Measurements from ENCODE around the gene INAVA.
"Not testable (repeated sequence)": the region's sequence is repeated elsewhere in the genome, so short reads cannot be mapped to it uniquely, and the experiment has no call there.

The INAVA gene

DNA sequence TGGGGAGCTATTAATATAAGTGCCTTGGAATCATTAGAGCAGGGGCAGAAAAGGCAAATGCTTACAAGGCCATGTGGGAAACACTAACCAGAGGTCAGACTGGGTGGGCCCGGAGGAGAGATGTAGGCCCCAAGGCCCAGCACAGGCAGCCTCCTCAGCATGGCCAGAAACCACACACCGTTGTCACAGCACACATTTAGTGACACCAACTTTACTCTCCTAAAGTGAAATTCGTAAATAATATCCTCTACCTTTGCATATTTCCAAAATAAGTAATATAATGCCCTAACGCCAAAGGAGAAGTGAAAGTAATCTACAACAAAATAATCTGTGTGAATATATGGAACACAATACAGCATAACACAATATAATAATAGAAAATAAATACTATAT lies 66.2 kb downstream of the INAVA start:
- Histone ChIP-seq H3K4me3 (replicated peaks; ENCODE audit: low read depth, low read length) (no peak overlapping the region), H3K27me3 (replicated peaks; ENCODE audit: control insufficient read depth, insufficient read depth, low read length) (no peaks in the 10 kb centered on the region), H3K36me3 (ENCODE audit: control insufficient read depth, insufficient read depth, low read length) (no peaks in the 10 kb centered on the region)
- DNase-seq (ENCODE audit: extremely low read depth, insufficient read length): no peak
- TF ChIP-seq, protein P1, sequence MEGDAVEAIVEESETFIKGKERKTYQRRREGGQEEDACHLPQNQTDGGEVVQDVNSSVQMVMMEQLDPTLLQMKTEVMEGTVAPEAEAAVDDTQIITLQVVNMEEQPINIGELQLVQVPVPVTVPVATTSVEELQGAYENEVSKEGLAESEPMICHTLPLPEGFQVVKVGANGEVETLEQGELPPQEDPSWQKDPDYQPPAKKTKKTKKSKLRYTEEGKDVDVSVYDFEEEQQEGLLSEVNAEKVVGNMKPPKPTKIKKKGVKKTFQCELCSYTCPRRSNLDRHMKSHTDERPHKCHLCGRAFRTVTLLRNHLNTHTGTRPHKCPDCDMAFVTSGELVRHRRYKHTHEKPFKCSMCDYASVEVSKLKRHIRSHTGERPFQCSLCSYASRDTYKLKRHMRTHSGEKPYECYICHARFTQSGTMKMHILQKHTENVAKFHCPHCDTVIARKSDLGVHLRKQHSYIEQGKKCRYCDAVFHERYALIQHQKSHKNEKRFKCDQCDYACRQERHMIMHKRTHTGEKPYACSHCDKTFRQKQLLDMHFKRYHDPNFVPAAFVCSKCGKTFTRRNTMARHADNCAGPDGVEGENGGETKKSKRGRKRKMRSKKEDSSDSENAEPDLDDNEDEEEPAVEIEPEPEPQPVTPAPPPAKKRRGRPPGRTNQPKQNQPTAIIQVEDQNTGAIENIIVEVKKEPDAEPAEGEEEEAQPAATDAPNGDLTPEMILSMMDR (IDR thresholded peaks at IDR 0.05; ENCODE audit: insufficient read depth, low read length, poor library complexity, severe bottlenecking): no peak

DNA sequence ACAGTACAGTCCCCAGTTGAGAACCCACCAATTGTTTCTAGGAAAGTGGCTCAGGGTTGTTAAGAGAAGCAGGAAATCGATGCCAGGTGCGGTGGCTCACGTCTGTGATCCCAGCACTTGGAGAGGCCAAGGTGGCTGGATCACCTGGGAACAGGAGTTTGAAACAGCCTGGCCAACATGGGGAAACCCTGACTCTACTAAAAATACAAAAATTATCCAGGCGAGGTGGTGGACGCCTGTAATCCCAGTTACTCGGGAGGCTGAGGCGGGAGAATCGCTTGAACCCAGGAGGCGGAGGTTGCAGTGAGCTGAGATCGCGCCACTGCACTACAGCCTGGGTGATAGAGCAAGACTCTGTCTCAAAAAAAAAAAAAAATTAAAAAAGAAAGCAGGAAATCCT lies 67.5 kb downstream of the INAVA start:
- H3K36me3 ChIP-seq (ENCODE audit: control insufficient read depth, insufficient read depth, low read length); H3K4me3 ChIP-seq (replicated peaks; ENCODE audit: low read depth, low read length); DNase-seq (ENCODE audit: extremely low read depth, insufficient read length); H3K27me3 ChIP-seq (replicated peaks; ENCODE audit: control insufficient read depth, insufficient read depth, low read length): not testable (repeated sequence)

DNA sequence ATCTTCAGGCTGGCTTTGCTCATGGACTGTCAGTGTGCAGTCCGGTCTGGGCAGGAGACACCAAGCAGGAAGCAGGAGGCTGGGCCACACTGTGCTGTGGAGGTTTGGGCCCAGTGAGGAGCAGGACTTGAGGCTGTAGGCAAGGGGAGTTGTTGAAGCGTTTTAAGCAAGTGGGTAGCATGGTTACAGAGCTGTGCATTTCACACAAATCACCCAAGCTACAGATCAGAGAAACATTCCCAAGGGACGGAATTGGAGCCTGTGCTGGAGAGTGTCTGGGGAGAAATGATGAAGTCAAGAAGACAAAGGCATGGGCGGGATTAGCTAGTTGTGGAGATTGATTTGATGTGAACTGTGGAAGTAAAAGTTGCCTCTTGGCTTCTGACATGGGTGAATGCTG lies 67.9 kb downstream of the INAVA start:
- H3K36me3 ChIP-seq (ENCODE audit: control insufficient read depth, insufficient read depth, low read length): no peaks in the 10 kb centered on the region
- no peak overlapping the region for H3K4me3 ChIP-seq (replicated peaks; ENCODE audit: low read depth, low read length)
- H3K27me3 ChIP-seq (replicated peaks; ENCODE audit: control insufficient read depth, insufficient read depth, low read length): no peaks in the 10 kb centered on the region
- TF ChIP-seq, protein P1 (IDR thresholded peaks at IDR 0.05; ENCODE audit: insufficient read depth, low read length, poor library complexity, severe bottlenecking): no peak
- DNase-seq (ENCODE audit: extremely low read depth, insufficient read length): no peak

DNA sequence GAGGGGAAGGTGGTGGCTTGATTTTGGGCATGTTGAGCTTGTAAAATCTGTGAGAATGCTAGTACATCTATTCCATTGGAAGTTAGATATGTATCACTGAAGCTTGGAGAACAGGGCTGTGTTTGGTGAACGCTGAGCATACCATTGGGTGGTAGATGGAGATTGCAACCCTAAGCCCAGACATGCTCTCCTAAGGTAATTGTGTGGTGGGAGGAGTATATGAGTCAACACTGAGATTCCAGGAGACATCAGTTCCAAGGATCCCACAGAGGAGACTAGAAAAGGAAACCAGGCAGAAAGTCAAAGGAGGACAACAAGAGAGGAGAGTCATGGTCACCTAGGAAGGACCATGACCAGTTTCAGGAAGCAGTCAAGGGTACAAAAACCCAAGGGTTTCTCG lies 68.4 kb downstream of the INAVA start:
- H3K36me3 ChIP-seq (ENCODE audit: control insufficient read depth, insufficient read depth, low read length): no peaks in the 10 kb centered on the region; the same call in 1 of the 2 replicates
- TF ChIP-seq, protein P1 (IDR thresholded peaks at IDR 0.05; ENCODE audit: insufficient read depth, low read length, poor library complexity, severe bottlenecking): no peak
- DNase-seq (ENCODE audit: extremely low read depth, insufficient read length): no peak
- H3K4me3 ChIP-seq (replicated peaks; ENCODE audit: low read depth, low read length): no peak overlapping the region
- no peaks in the 10 kb centered on the region for H3K27me3 ChIP-seq (replicated peaks; ENCODE audit: control insufficient read depth, insufficient read depth, low read length)

DNA sequence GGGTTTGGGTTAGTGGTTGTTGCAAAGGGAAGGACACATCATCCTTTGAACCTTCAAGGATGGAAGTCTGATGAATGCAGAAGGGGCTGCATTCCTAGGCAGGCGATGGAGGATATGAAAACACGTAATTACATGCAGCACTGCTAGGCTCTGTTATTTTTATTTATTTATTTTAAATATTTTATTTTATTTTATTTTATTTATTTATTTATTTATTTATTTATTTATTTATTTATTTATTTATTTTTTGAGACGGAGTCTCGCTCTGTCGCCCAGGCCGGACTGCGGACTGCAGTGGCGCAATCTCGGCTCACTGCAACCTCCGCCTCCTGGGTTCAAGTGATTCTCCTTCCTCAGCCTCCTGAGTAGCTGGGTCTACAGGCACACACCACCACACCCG lies 69.2 kb downstream of the INAVA start:
- not testable (repeated sequence) for DNase-seq (ENCODE audit: extremely low read depth, insufficient read length); H3K36me3 ChIP-seq (ENCODE audit: control insufficient read depth, insufficient read depth, low read length); H3K4me3 ChIP-seq (replicated peaks; ENCODE audit: low read depth, low read length); H3K27me3 ChIP-seq (replicated peaks; ENCODE audit: control insufficient read depth, insufficient read depth, low read length)
